ENCODE results near the gene MLLT3. TPM values are rescaled to one million over a fixed set of nuclear protein-coding genes. Genes with fewer than 3 reads are reported as not detected.

Gene MLLT3
- total RNA-seq, 1 donor from 2014 or later = 17.5 TPM

DNA sequence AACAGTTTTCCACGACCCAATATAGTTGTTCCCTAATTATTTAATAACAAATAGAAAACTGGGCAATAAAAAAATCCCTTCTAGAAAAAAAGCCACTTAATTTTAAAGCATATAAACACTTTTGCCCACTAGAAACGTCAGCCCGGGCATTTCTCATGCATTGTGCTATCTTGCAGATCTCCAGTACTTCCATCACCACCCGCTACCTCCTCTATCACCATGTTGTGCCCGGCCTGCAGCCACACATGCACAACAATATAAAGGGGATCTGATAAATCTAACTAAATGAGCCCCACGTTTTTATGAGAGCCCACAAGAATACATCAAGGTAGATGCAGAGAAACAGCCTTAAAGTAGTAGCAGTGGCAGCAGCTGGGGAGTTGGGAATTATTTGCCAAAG lies 272.7 kb downstream of the MLLT3 start:
- H3K9me3 ChIP-seq (replicated peaks) = no peaks in the 10 kb centered on the region
- DNase-seq = no peak
- H3K4me1 ChIP-seq = peaks cover 9% of the 10 kb centered on the region
- H3K27ac ChIP-seq (replicated peaks) = no peak overlapping the region
- TF ChIP-seq, protein P1, sequence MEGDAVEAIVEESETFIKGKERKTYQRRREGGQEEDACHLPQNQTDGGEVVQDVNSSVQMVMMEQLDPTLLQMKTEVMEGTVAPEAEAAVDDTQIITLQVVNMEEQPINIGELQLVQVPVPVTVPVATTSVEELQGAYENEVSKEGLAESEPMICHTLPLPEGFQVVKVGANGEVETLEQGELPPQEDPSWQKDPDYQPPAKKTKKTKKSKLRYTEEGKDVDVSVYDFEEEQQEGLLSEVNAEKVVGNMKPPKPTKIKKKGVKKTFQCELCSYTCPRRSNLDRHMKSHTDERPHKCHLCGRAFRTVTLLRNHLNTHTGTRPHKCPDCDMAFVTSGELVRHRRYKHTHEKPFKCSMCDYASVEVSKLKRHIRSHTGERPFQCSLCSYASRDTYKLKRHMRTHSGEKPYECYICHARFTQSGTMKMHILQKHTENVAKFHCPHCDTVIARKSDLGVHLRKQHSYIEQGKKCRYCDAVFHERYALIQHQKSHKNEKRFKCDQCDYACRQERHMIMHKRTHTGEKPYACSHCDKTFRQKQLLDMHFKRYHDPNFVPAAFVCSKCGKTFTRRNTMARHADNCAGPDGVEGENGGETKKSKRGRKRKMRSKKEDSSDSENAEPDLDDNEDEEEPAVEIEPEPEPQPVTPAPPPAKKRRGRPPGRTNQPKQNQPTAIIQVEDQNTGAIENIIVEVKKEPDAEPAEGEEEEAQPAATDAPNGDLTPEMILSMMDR (IDR thresholded peaks at IDR 0.05; ENCODE audit: borderline replicate concordance) = no peak
- no peak overlapping the region for H3K4me3 ChIP-seq
- intact Hi-C loops (cut with micrococcal nuclease) = no loop called here
- peaks cover 13% of the 10 kb centered on the region for H3K36me3 ChIP-seq
- no peaks in the 10 kb centered on the region for H3K27me3 ChIP-seq (ENCODE audit: low read depth)

DNA sequence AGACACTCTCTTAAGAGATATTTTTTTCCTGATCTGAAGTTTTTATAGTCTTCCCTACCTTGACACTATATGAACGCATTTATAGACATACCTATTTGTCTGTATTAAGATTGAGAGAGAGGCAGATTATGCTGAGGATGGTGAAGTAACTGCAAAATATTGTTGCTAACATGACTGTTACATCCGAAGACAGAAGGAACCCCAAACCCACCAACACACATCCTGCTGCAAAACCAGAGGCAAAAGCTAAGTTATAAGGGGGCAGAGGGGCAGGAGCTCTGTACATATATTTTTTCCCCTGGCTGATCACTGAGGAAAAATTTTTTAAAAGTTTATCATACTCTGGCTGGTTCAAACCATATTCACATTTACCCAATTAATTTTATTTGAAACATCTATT lies 279.0 kb downstream of the MLLT3 start:
- no peak for DNase-seq
- intact Hi-C loops (cut with micrococcal nuclease) = no loop called here
- Histone ChIP-seq H3K36me3 (peaks cover 13% of the 10 kb centered on the region), H3K9me3 (replicated peaks) (no peaks in the 10 kb centered on the region), H3K27me3 (ENCODE audit: low read depth) (no peaks in the 10 kb centered on the region), H3K27ac (replicated peaks) (no peak overlapping the region), H3K4me1 (no peaks in the 10 kb centered on the region), H3K4me3 (no peak overlapping the region)
- TF ChIP-seq, protein P1 (IDR thresholded peaks at IDR 0.05; ENCODE audit: borderline replicate concordance) = no peak

DNA sequence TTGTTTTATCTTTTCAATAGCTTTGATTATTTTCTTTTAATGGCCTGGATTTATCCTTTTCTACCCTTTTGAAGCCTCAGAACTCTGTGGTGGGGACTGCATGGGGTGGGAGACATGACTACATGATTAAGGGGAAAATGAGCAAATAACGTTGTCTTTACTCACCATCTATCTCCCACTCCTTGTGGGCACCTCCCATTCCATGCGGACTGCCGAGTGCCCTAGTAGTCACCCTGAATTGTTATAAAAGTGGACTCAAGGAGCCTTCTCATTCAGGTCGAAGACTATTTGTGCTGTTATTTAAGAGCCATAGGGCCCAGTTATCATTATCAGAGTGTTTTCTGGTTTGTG lies 281.8 kb downstream of the MLLT3 start:
- Histone ChIP-seq H3K9me3 (replicated peaks) (no peaks in the 10 kb centered on the region), H3K27me3 (ENCODE audit: low read depth) (no peaks in the 10 kb centered on the region), H3K27ac (replicated peaks) (no peak overlapping the region), H3K4me3 (no peak overlapping the region), H3K36me3 (peaks cover 1% of the 10 kb centered on the region), H3K4me1 (no peaks in the 10 kb centered on the region)
- TF ChIP-seq, protein P1 (IDR thresholded peaks at IDR 0.05; ENCODE audit: borderline replicate concordance) = no peak
- intact Hi-C loops (cut with micrococcal nuclease) = no loop called here
- DNase-seq = no peak

DNA sequence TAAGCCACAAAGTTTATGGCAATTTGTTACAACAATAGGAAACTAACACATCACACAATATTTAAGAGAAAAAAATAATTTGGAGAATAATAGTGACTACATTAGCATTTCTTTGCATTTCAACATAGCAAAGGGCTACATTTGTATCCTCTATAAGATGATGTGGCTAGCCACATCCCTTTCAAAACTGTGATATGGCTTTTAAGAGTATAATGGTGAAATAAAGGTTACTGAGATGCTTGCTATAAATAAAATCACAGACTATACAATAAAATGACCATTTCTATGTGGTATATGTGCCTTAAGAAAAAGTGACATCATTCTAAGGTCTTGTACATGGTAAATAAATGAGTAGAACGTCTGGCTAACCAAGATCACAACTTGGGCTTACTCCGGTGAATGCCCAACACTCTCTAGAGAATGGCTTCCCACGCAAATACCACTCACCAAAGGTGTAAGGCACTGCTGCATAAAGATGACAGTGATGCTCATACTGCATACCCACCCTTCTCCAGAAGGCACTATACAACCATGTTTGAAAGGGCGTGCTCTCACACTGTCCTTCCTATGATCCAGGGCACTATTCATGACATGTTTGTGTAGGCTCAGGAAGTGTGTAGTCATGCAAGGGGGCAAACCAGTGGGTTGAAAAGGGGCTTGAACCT lies 286.5 kb downstream of the MLLT3 start:
- Histone ChIP-seq H3K4me3 (no peak overlapping the region), H3K27me3 (ENCODE audit: low read depth) (no peaks in the 10 kb centered on the region), H3K9me3 (replicated peaks) (no peaks in the 10 kb centered on the region), H3K4me1 (no peaks in the 10 kb centered on the region), H3K27ac (replicated peaks) (no peak overlapping the region), H3K36me3 (no peaks in the 10 kb centered on the region)
- no peak for DNase-seq
- TF ChIP-seq, protein P1 (IDR thresholded peaks at IDR 0.05; ENCODE audit: borderline replicate concordance) = no peak
- intact Hi-C loops (cut with micrococcal nuclease) = no loop called here

DNA sequence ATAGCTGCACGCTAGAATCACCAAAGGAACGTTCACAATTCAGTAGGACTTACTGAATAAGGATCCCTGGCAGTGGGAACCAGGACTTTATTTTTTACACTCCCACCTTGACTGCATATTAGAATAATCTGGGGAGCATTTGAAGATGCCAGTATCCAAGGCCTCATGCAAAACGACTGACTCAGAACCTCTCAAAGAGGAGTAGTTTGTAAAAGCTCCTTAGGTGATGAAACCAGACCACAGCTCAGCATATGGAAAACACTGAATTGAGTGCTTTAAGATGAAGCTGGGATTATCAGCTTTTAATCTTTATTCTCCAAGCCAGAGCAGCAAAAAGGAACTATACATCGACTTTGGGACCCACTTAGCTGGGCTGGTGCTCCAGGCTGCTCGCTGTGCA lies 288.3 kb downstream of the MLLT3 start:
- TF ChIP-seq, protein P1 (IDR thresholded peaks at IDR 0.05; ENCODE audit: borderline replicate concordance) = no peak
- no peak overlapping the region for H3K27ac ChIP-seq (replicated peaks)
- intact Hi-C loops (cut with micrococcal nuclease) = no loop called here

More for the DNA sequence above, 288.3 kb downstream of the MLLT3 start:
- H3K27me3 ChIP-seq (ENCODE audit: low read depth) = no peaks in the 10 kb centered on the region
- no peaks in the 10 kb centered on the region for H3K4me1 ChIP-seq
- H3K9me3 ChIP-seq (replicated peaks) = no peaks in the 10 kb centered on the region
- no peak for DNase-seq
- H3K36me3 ChIP-seq = no peaks in the 10 kb centered on the region
- H3K4me3 ChIP-seq = no peak overlapping the region
